SK-N-SH (cell line): ENCODE data around the gene PPP6C. TPM values are rescaled to one million over a fixed set of nuclear protein-coding genes. Genes with fewer than 3 reads are reported as not detected.

Experiments
- CTCF ChIA-PET: fragments of 300-600, 350-600 bp; formaldehyde crosslinking; extraction: SDS; loops from one replicate; lab custom pipeline; 2021; lab: Yijun Ruan, JAX
- POLR2A ChIA-PET: fragments of 350-600 bp; sonication (Branson Sonifier 250); formaldehyde crosslinking; extraction: SDS; loops from one replicate; lab custom pipeline; 2020; ENCODE audit warnings: antibody characterized with exemption, inconsistent platforms; lab: Yijun Ruan, JAX
- DNase-seq: peaks from one replicate; pipeline ENCODE4 v3.0.0; 2012
- H2AFZ ChIP-seq: fragments of 200-600 bp; sonication (generic); 2 replicates; pipeline ENCODE4 v1.8.1; 2016; ENCODE audit warnings: antibody characterized with exemption, mild to moderate bottlenecking, low read depth
- H3F3A ChIP-seq: fragments of 200-600 bp; sonication (generic); replicated peaks from 2 replicates; pipeline ENCODE3; 2016; ENCODE audit warnings: antibody characterized with exemption, mild to moderate bottlenecking; ENCODE audit not compliant: insufficient read depth
- H3K27ac ChIP-seq, 2 experiments: fragments of 200-500 bp in 1 of 2; fragments of 200-600 bp in 1 of 2; sonication (Bioruptor generic) in 1 of 2; sonication (generic), shearing (Covaris generic) in 1 of 2; 2 replicates each; pipeline versions ENCODE4 v1.5.1 to v1.6.1; 2014 to 2016; ENCODE audit warnings: low read depth in 2 of 2, inconsistent platforms in 1 of 2, low read length in 1 of 2, mild to moderate bottlenecking in 1 of 2, mixed read lengths in 1 of 2
- H3K27me3 ChIP-seq: fragments of 200-600 bp; sonication (generic), shearing (Covaris generic); 2 replicates; pipeline ENCODE4 v1.6.1; 2016; ENCODE audit warnings: mixed run types; ENCODE audit not compliant: insufficient read depth
- H3K36me3 ChIP-seq, 2 experiments: fragments of 200-500 bp in 1 of 2; fragments of 200-600 bp in 1 of 2; sonication (Bioruptor generic) in 1 of 2; sonication (generic) in 1 of 2; replicated peaks in 1 of 2; 2 replicates each; pipeline versions ENCODE3 to v1.5.1; 2014 to 2016; ENCODE audit warnings: low read length in 1 of 2, mild to moderate bottlenecking in 1 of 2; ENCODE audit not compliant: insufficient read depth in 2 of 2, control insufficient read depth in 1 of 2
- H3K4me1 ChIP-seq, 2 experiments: fragments of 200-500 bp in 1 of 2; fragments of 200-600 bp in 1 of 2; sonication (Bioruptor generic) in 1 of 2; sonication (generic), shearing (Covaris generic) in 1 of 2; 2 replicates each; pipeline versions ENCODE4 v1.5.1 to v1.6.1; 2014 to 2016; ENCODE audit warnings: low read depth in 1 of 2, low read length in 1 of 2, mixed run types in 1 of 2; ENCODE audit not compliant: insufficient read depth in 2 of 2, control insufficient read depth in 1 of 2
- H3K4me2 ChIP-seq: fragments of 200-600 bp; sonication (generic), shearing (Covaris generic); 2 replicates; pipeline ENCODE4 v1.6.1; 2017; ENCODE audit warnings: mixed run types
- H3K4me3 ChIP-seq, 2 experiments: fragments of 200-500 bp in 1 of 2; fragments of 200-600 bp in 1 of 2; sonication (Bioruptor generic) in 1 of 2; sonication (generic), shearing (Covaris generic) in 1 of 2; 2 replicates each; pipeline versions ENCODE4 v1.5.1 to v1.8.1; 2014 to 2016; ENCODE audit warnings: low read depth in 2 of 2, inconsistent platforms in 1 of 2, low read length in 1 of 2, mild to moderate bottlenecking in 1 of 2, mixed read lengths in 1 of 2, moderate library complexity in 1 of 2
- H3K79me2 ChIP-seq: fragments of 200-600 bp; sonication (generic); 2 replicates; pipeline ENCODE4 v1.8.1; 2017; ENCODE audit warnings: mild to moderate bottlenecking; ENCODE audit not compliant: insufficient read depth
- H3K9ac ChIP-seq: fragments of 200-600 bp; sonication (generic); 2 replicates; pipeline ENCODE4 v1.6.1; 2017; ENCODE audit warnings: mixed run types
- H3K9me2 ChIP-seq: fragments of 200-600 bp; sonication (generic); 2 replicates; pipeline ENCODE4 v1.6.1; 2017; ENCODE audit warnings: mixed run types
- H3K9me3 ChIP-seq: fragments of 200-600 bp; sonication (generic); 2 replicates; pipeline ENCODE4 v1.6.1; 2017; ENCODE audit warnings: mixed run types, mild to moderate bottlenecking, moderate library complexity
- H4K20me1 ChIP-seq: fragments of 200-600 bp; sonication (generic); 2 replicates; pipeline ENCODE4 v1.6.1; 2017; ENCODE audit warnings: mild to moderate bottlenecking, mixed run types; ENCODE audit not compliant: insufficient read depth
- CHD2 ChIP-seq: fragments of 150-350 bp; IDR thresholded peaks from 2 replicates; pipeline ENCODE4 v1.6.1; 2018; ENCODE audit warnings: low read length; ENCODE audit not compliant: partially characterized antibody
- FOSL2 ChIP-seq: IDR thresholded peaks from 2 replicates; pipeline ENCODE4 v1.4.0; 2012; ENCODE audit warnings: low read depth, mild to moderate bottlenecking, moderate library complexity, borderline replicate concordance
- IRF3 ChIP-seq: fragments of 150-350 bp; IDR thresholded peaks from 2 replicates; pipeline ENCODE4 v1.6.1; 2016; ENCODE audit warnings: mild to moderate bottlenecking, low read depth, low read length
- MAX ChIP-seq: IDR thresholded peaks from 2 replicates; pipeline ENCODE4 v1.4.0; 2012; ENCODE audit warnings: low read depth
- MXI1 ChIP-seq: IDR thresholded peaks from 2 replicates; pipeline ENCODE4 v1.6.1; 2012; ENCODE audit warnings: mild to moderate bottlenecking, low read depth, low read length, improper control_type of control experiment
- NFIC ChIP-seq: IDR thresholded peaks from 2 replicates; pipeline ENCODE4 v1.4.0; 2012; ENCODE audit warnings: borderline replicate concordance
- POLR2AphosphoS5 ChIP-seq: IDR thresholded peaks from 2 replicates; pipeline ENCODE4 v1.6.1; 2012; ENCODE audit warnings: low read depth, low read length
- RAD21 ChIP-seq: IDR thresholded peaks from 2 replicates; pipeline ENCODE4 v1.6.1; 2012; ENCODE audit warnings: mild to moderate bottlenecking, low read length
- RCOR1 ChIP-seq: fragments of 150-350 bp; IDR thresholded peaks from 2 replicates; pipeline ENCODE4 v1.6.1; 2017; ENCODE audit warnings: antibody characterized with exemption, low read length
- TAF1 ChIP-seq: IDR thresholded peaks from 2 replicates; pipeline ENCODE4 v1.6.1; 2012; ENCODE audit warnings: low read depth, mild to moderate bottlenecking, low read length, moderate library complexity, borderline replicate concordance
- TEAD4 ChIP-seq: IDR thresholded peaks from 2 replicates; pipeline ENCODE4 v1.4.0; 2012; ENCODE audit warnings: mild to moderate bottlenecking, borderline replicate concordance; ENCODE audit not compliant: insufficient read depth
- USF1 ChIP-seq: IDR thresholded peaks from 2 replicates; pipeline ENCODE4 v1.4.0; 2012; ENCODE audit warnings: low read depth, borderline replicate concordance
- YY1 ChIP-seq: IDR thresholded peaks from 2 replicates; pipeline ENCODE4 v1.4.0; 2012; ENCODE audit warnings: low read depth, mild to moderate bottlenecking
- WGBS: methylation state at CpG from one replicate; pipeline ENCODE4 v1.1.6; 2017; ENCODE audit warnings: low lambda C conversion rate; 5-methylcytosine and 5-hydroxymethylcytosine counted together
- polyA plus RNA-seq, 3 experiments: library from polyadenylated mRNA; depleted of rRNA; stranded (reverse); fragments of >200 nt; gene quantifications; 2 replicates each; pipeline ENCODE4 v1.2.3, GENCODE V29; 2012
- TF ChIP-seq, protein P1 (sequence below): IDR thresholded peaks from 2 replicates; pipeline ENCODE4 v1.4.0; 2012; ENCODE audit warnings: low read depth, borderline replicate concordance
- TF ChIP-seq, protein P2 (sequence below): fragments of 200-600 bp; sonication (generic); IDR thresholded peaks from 2 replicates; pipeline ENCODE4 v1.6.1; 2017; ENCODE audit warnings: antibody characterized with exemption, mild to moderate bottlenecking, moderate library complexity

PPP6C gene
- polyA plus RNA-seq, 1 of the 3 experiments (the other 2 are of a cell fraction): 14.8 TPM

DNA sequence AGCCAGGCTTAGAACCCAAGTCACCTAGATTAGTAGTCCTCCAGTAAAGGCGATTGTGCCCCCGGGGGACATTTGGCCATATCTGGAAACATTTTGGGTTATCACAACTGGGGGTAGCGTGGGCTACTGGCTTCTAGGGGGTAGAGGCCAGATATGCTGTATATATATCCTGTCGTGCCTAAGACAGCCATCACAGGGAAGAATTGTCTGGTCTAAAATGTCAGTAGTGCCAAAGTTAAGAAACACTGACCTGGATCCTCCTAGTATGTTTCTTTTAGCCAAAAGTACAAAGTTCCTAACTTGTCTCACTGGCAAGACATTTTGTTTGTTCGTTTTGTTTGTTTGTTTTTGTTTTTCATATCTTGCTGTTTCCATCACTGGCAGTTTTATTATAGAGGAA, 24.6 kb upstream of the PPP6C start:
- Histone ChIP-seq H3K27me3 (no peaks in the 10 kb centered on the region), H3K4me3 (no peak overlapping the region), H3K9me2 (no peaks in the 10 kb centered on the region), H3F3A (peaks cover 7% of the 10 kb centered on the region), H2AFZ (no peak overlapping the region), H3K9me3 (no peaks in the 10 kb centered on the region), H3K4me2 (no peak overlapping the region), H3K79me2 (no peaks in the 10 kb centered on the region), H3K9ac (no peak overlapping the region), H3K4me1 (no peaks in the 10 kb centered on the region), H3K27ac (no peak overlapping the region), H4K20me1 (no peaks in the 10 kb centered on the region), H3K36me3 (peaks cover 10 to 36% of the 10 kb centered on the region in 2 experiments)
- ChIA-PET POLR2A (no interaction called here), CTCF (no interaction called here)
- DNase-seq: no peak
- 89% methylated on average over 4 of the region's 5 CpGs for WGBS
- TF ChIP-seq CHD2 (no peak), RAD21 (no peak), RCOR1 (no peak), MAX (no peak), TAF1 (no peak), NFIC (no peak), USF1 (no peak), MXI1 (no peak), POLR2AphosphoS5 (no peak), IRF3 (no peak)
- TF ChIP-seq, protein P1, sequence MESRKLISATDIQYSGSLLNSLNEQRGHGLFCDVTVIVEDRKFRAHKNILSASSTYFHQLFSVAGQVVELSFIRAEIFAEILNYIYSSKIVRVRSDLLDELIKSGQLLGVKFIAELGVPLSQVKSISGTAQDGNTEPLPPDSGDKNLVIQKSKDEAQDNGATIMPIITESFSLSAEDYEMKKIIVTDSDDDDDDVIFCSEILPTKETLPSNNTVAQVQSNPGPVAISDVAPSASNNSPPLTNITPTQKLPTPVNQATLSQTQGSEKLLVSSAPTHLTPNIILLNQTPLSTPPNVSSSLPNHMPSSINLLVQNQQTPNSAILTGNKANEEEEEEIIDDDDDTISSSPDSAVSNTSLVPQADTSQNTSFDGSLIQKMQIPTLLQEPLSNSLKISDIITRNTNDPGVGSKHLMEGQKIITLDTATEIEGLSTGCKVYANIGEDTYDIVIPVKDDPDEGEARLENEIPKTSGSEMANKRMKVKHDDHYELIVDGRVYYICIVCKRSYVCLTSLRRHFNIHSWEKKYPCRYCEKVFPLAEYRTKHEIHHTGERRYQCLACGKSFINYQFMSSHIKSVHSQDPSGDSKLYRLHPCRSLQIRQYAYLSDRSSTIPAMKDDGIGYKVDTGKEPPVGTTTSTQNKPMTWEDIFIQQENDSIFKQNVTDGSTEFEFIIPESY: no peak

- H3K9me2 ChIP-seq: no peaks in the 10 kb centered on the region
- no peaks in the 10 kb centered on the region for H4K20me1 ChIP-seq
- ChIA-PET CTCF (interaction anchor here (0.9 kb wide), 1 partner anchor 21 kb away, joined by 3 read pairs; no protein-coding TSS in a partner anchor), POLR2A (no interaction called here)
- no peak overlapping the region for H2AFZ ChIP-seq
- H3K79me2 ChIP-seq: peaks cover 18% of the 10 kb centered on the region; the same call in 1 of the 2 replicates
- no peak overlapping the region for H3K27ac ChIP-seq
- no peak for DNase-seq
- H3K9ac ChIP-seq: no peak overlapping the region
- H3K36me3 ChIP-seq: peaks cover 14 to 24% of the 10 kb centered on the region in 2 experiments
- H3K4me1 ChIP-seq: peaks cover 0 to 3% of the 10 kb centered on the region in 2 experiments; a peak in 1 of 4 replicates
- no peak overlapping the region for H3K4me2 ChIP-seq
- TF ChIP-seq YY1 (no peak), FOSL2 (no peak), POLR2AphosphoS5 (no peak), TEAD4 (no peak)
- TF ChIP-seq, protein P2, sequence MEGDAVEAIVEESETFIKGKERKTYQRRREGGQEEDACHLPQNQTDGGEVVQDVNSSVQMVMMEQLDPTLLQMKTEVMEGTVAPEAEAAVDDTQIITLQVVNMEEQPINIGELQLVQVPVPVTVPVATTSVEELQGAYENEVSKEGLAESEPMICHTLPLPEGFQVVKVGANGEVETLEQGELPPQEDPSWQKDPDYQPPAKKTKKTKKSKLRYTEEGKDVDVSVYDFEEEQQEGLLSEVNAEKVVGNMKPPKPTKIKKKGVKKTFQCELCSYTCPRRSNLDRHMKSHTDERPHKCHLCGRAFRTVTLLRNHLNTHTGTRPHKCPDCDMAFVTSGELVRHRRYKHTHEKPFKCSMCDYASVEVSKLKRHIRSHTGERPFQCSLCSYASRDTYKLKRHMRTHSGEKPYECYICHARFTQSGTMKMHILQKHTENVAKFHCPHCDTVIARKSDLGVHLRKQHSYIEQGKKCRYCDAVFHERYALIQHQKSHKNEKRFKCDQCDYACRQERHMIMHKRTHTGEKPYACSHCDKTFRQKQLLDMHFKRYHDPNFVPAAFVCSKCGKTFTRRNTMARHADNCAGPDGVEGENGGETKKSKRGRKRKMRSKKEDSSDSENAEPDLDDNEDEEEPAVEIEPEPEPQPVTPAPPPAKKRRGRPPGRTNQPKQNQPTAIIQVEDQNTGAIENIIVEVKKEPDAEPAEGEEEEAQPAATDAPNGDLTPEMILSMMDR: no peak
- H3K9me3 ChIP-seq: no peaks in the 10 kb centered on the region
- no peaks in the 10 kb centered on the region for H3K27me3 ChIP-seq
- no peak overlapping the region for H3K4me3 ChIP-seq
- 94% methylated on average over 2 of the region's 3 CpGs for WGBS
- peaks cover 6% of the 10 kb centered on the region for H3F3A ChIP-seq
These were observed 14.9 kb upstream of the PPP6C start for GRCh38 chr9:125204477-125204876.
